Measurements from ENCODE around the gene USP24. TPM values are rescaled to one million over a fixed set of nuclear protein-coding genes. Genes with fewer than 3 reads are reported as not detected.

Gene USP24
- total RNA-seq, 4 donors from 2014 or later, result 20.9 to 58.6 (median 40.5) TPM

DNA sequence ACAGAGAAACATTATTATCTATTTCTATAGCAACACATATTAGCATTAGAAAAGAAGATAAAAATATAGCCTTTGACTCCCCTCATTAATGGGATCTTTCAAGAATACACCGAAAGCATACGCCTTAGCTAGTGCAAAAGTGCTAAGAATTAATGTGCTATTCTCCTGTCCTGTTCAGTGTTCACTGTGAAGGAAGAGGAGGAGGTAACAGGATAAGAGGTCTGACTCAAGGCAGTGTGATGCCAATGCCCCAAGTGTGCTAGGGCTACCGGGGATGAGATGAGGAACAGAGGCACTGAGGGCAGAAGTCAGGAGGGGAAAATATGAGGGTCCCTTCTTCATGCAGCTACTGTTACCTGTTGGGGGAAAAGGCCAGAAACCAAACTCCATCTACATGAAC is 43.5 kb downstream of the USP24 start:
- no peak for TF ChIP-seq POLR2A (IDR thresholded peaks at IDR 0.05)
- TF ChIP-seq, protein P1, sequence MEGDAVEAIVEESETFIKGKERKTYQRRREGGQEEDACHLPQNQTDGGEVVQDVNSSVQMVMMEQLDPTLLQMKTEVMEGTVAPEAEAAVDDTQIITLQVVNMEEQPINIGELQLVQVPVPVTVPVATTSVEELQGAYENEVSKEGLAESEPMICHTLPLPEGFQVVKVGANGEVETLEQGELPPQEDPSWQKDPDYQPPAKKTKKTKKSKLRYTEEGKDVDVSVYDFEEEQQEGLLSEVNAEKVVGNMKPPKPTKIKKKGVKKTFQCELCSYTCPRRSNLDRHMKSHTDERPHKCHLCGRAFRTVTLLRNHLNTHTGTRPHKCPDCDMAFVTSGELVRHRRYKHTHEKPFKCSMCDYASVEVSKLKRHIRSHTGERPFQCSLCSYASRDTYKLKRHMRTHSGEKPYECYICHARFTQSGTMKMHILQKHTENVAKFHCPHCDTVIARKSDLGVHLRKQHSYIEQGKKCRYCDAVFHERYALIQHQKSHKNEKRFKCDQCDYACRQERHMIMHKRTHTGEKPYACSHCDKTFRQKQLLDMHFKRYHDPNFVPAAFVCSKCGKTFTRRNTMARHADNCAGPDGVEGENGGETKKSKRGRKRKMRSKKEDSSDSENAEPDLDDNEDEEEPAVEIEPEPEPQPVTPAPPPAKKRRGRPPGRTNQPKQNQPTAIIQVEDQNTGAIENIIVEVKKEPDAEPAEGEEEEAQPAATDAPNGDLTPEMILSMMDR (IDR thresholded peaks at IDR 0.05), result no peak
- no peak for DNase-seq (ENCODE audit: low spot score in 2 of 2)
- intact Hi-C loops (cut with DNase I; ENCODE audit: low total_unique reads), result no loop called here
- H3K4me3 ChIP-seq (ENCODE audit: low read depth, poor library complexity, severe bottlenecking), result no peak overlapping the region
- WGBS, 2 donors, result 85 to 94% methylated on average over 3 of the region's 3 CpGs

DNA sequence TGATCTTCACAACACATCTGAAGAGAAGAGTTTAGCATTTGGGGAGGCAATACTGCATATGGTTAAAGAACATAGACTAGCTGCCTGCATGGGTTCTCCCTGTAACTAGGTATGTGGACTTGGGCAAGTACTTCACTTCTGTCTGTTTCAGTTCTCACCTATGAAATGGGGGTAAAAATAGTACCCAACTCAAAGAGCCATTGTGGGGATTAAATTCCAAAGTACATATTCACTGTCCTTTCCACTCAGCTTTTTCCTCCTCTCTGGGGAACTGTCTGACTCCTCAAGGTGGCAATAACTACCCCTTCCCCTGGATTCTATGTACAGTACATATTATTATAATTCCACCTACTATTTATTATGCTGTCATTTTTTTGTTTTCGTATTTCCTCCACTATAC is 44.7 kb downstream of the USP24 start:
- DNase-seq (ENCODE audit: low spot score in 2 of 2), result no peak
- TF ChIP-seq POLR2A (IDR thresholded peaks at IDR 0.05), result no peak
- TF ChIP-seq, protein P1 (IDR thresholded peaks at IDR 0.05), result no peak
- intact Hi-C loops (cut with DNase I; ENCODE audit: low total_unique reads), result no loop called here
- H3K4me3 ChIP-seq (ENCODE audit: low read depth, poor library complexity, severe bottlenecking), result no peak overlapping the region
- WGBS, 2 donors, result 94% methylated on average over 1 of the region's 1 CpG

DNA sequence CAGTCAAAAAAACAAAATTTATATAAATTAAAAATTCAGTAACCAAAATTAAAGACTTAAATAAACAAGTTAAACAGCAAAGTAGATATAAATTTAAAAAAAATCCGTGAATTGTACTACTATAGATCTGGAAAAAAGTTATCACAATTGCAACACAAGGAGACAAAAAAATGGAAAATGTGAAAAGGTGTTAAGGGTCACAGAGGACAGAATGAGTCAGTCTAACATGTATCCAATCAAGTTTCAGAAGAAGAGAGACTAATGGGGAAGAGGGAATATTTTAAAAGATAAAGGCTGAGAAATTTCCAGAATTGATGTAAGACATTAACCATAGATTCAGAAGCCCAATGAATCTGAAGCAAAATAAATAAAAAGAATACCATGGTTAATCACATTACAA is 46.0 kb downstream of the USP24 start:
- H3K4me3 ChIP-seq (ENCODE audit: low read depth, poor library complexity, severe bottlenecking), result no peak overlapping the region
- TF ChIP-seq, protein P1 (IDR thresholded peaks at IDR 0.05), result no peak
- TF ChIP-seq POLR2A (IDR thresholded peaks at IDR 0.05), result no peak
- intact Hi-C loops (cut with DNase I; ENCODE audit: low total_unique reads), result no loop called here
- no peak for DNase-seq (ENCODE audit: low spot score in 2 of 2)
- 91% methylated on average over 1 of the region's 1 CpG for whole genome bisulfite sequencing, 2 donors

DNA sequence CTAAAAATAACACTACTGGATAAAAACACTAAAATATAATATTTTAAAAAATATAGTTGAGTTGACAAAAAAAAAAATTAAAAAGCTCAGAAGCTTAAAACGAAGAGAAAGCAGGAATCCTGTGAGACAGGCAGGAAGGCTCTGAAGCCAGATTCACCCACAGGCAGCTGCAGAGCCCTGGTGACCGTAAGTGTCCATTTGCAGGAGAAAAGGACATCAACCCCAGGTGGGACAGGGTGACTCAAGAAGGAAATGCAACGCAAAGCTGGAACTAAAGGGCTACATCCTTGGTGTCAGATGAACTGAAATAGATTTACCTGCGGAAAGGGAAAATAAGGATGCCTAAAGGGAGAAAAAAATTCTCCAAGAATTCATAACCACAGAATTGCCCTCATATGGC is 46.8 kb downstream of the USP24 start:
- TF ChIP-seq, protein P1 (IDR thresholded peaks at IDR 0.05), result no peak
- TF ChIP-seq POLR2A (IDR thresholded peaks at IDR 0.05), result no peak
- WGBS, 2 donors, result 82 to 86% methylated on average over 4 of the region's 4 CpGs
- intact Hi-C loops (cut with DNase I; ENCODE audit: low total_unique reads), result no loop called here
- DNase-seq (ENCODE audit: low spot score in 2 of 2), result no peak
- no peak overlapping the region for H3K4me3 ChIP-seq (ENCODE audit: low read depth, poor library complexity, severe bottlenecking)

DNA sequence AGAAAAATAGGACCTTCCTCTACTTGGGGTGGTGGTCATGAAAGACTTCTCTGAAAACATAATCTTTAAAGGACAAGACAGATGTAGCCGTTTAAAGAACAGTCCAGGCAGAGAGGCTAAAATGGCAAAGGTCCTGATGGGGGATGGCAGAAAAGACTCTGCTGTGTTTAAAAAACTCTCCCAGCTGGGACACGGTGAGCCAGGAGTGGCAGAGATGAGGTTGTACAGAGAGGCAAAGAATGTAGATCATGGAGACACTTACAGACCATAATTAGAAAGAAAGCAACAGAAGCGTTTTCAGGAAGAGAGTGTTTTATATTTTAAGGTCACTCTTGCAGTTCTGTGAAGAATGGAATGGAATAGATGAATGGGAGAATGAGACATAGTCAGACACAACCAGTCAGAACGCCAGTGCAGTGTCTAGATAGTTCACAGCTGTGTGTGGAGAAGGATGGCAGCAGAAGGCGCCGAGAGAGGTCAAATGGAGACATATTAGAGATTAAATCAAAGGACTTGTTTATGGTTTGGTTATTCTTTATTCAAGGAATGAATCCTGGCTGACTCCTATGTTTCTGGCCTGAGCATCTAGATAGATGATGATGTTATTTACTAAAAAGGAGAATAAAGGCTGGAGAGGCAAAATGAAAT is 47.8 kb downstream of the USP24 start:
- no peak overlapping the region for H3K4me3 ChIP-seq (ENCODE audit: low read depth, poor library complexity, severe bottlenecking)
- DNase-seq (ENCODE audit: low spot score in 2 of 2), result no peak
- intact Hi-C loops (cut with DNase I; ENCODE audit: low total_unique reads), result no loop called here
- TF ChIP-seq, protein P1 (IDR thresholded peaks at IDR 0.05), result no peak
- TF ChIP-seq POLR2A (IDR thresholded peaks at IDR 0.05), result no peak
- WGBS, 2 donors, result 91 to 92% methylated on average over 6 of the region's 6 CpGs

DNA sequence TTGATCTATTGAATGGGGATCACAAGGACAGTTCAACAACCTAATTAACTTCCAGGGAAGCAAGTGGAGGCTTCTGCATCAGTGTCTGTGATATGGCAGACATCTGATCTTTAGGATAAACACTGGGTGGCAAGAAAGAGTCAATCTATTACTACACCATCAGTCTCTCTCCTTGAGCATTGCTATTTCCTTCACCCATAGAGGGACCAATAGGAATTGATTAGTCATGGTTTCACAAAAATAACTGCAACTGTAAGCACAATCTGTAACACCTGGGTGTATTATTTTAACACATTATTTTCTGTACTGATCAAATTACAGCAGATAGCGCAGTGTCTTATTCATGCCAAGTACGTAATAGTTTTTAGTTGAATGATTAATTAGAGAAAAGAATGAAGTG is 50.3 kb downstream of the USP24 start:
- H3K4me3 ChIP-seq (ENCODE audit: low read depth, poor library complexity, severe bottlenecking), result no peak overlapping the region
- no peak for TF ChIP-seq POLR2A (IDR thresholded peaks at IDR 0.05)
- TF ChIP-seq, protein P1 (IDR thresholded peaks at IDR 0.05), result no peak
- WGBS, 2 donors, result 92 to 94% methylated on average over 2 of the region's 2 CpGs
- no peak for DNase-seq (ENCODE audit: low spot score in 2 of 2)
- intact Hi-C loops (cut with DNase I; ENCODE audit: low total_unique reads), result no loop called here

Measured in lower leg skin (tissue), 4 donors.